ENCODE results near the gene NELL1. TPM values are rescaled to one million over a fixed set of nuclear protein-coding genes. Genes with fewer than 3 reads are reported as not detected.

NELL1 gene
- total RNA-seq, 1 donor from 2014 or later = not detected

DNA sequence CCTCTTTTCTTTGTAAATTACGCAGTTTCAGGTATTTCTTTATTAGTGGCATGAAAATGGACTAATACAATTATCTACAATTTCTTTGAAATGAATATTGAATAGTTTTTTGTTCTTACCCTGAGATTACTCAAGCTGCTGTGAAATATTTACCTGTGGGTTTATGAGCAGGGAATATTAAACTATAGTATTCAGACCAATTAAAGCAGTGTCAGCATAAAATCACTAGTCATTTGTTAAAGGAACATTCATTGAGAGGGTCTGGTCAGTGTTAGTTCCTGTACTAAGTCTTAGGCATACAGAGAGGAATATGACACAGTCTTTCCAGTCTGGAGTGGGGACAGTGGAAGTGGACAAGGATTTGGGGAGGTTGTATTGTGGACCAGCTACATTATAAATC is 877.3 kb downstream of the NELL1 start:
- peaks cover 5% of the 10 kb centered on the region for H3K9me3 Mint-ChIP-seq (ENCODE audit: unreplicated experiment)
- no peaks in the 10 kb centered on the region for H3K36me3 Mint-ChIP-seq (ENCODE audit: unreplicated experiment)
- DNase-seq (ENCODE audit: extremely low spot score, unreplicated experiment) = no peak
- H3K4me1 Mint-ChIP-seq (ENCODE audit: unreplicated experiment) = no peaks in the 10 kb centered on the region
- H3K27ac Mint-ChIP-seq (ENCODE audit: unreplicated experiment) = no peak overlapping the region
- TF ChIP-seq, protein P1, sequence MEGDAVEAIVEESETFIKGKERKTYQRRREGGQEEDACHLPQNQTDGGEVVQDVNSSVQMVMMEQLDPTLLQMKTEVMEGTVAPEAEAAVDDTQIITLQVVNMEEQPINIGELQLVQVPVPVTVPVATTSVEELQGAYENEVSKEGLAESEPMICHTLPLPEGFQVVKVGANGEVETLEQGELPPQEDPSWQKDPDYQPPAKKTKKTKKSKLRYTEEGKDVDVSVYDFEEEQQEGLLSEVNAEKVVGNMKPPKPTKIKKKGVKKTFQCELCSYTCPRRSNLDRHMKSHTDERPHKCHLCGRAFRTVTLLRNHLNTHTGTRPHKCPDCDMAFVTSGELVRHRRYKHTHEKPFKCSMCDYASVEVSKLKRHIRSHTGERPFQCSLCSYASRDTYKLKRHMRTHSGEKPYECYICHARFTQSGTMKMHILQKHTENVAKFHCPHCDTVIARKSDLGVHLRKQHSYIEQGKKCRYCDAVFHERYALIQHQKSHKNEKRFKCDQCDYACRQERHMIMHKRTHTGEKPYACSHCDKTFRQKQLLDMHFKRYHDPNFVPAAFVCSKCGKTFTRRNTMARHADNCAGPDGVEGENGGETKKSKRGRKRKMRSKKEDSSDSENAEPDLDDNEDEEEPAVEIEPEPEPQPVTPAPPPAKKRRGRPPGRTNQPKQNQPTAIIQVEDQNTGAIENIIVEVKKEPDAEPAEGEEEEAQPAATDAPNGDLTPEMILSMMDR (IDR thresholded peaks at IDR 0.05) = no peak
- no peaks in the 10 kb centered on the region for H3K27me3 Mint-ChIP-seq (ENCODE audit: unreplicated experiment)
- H3K4me3 Mint-ChIP-seq (ENCODE audit: unreplicated experiment) = no peak overlapping the region

- H3K9me3 Mint-ChIP-seq (ENCODE audit: unreplicated experiment) = peaks cover 5% of the 10 kb centered on the region
- H3K27me3 Mint-ChIP-seq (ENCODE audit: unreplicated experiment) = no peaks in the 10 kb centered on the region
- no peaks in the 10 kb centered on the region for H3K36me3 Mint-ChIP-seq (ENCODE audit: unreplicated experiment)
- H3K4me1 Mint-ChIP-seq (ENCODE audit: unreplicated experiment) = peaks cover 2% of the 10 kb centered on the region
- H3K4me3 Mint-ChIP-seq (ENCODE audit: unreplicated experiment) = no peak overlapping the region
- DNase-seq (ENCODE audit: extremely low spot score, unreplicated experiment) = no peak
- no peak overlapping the region for H3K27ac Mint-ChIP-seq (ENCODE audit: unreplicated experiment)
- TF ChIP-seq, protein P1 (IDR thresholded peaks at IDR 0.05) = no peak
Measured at GRCh38 chr11:21552911-21553310, 883.5 kb downstream of the NELL1 start.

DNA sequence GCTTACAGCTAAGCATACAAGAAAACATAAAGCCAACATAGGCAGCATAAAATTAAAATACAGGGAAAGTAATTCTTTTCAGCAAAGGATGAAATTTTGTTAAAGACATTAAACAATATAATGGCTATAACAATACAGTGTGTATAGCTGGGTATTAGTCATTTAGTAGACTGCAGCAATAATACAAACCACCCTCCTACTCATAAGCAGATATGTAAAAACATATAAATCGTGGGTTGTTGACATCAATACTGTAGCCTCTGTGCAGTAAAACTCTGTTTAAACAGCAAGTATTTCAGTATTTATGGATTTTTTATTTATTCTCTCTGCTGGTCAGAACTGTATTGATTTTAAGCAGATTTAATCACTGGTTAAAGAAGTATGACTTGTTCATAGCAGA is 884.4 kb downstream of the NELL1 start:
- DNase-seq (ENCODE audit: extremely low spot score, unreplicated experiment) = no peak
- no peak overlapping the region for H3K27ac Mint-ChIP-seq (ENCODE audit: unreplicated experiment)
- no peak overlapping the region for H3K4me3 Mint-ChIP-seq (ENCODE audit: unreplicated experiment)
- H3K36me3 Mint-ChIP-seq (ENCODE audit: unreplicated experiment) = no peaks in the 10 kb centered on the region
- peaks cover 5% of the 10 kb centered on the region for H3K9me3 Mint-ChIP-seq (ENCODE audit: unreplicated experiment)
- H3K27me3 Mint-ChIP-seq (ENCODE audit: unreplicated experiment) = no peaks in the 10 kb centered on the region
- peaks cover 2% of the 10 kb centered on the region for H3K4me1 Mint-ChIP-seq (ENCODE audit: unreplicated experiment)
- TF ChIP-seq, protein P1 (IDR thresholded peaks at IDR 0.05) = no peak

GRCh38 chr11:21554284-21554683 is 884.9 kb downstream of the NELL1 start:
- no peak overlapping the region for H3K4me3 Mint-ChIP-seq (ENCODE audit: unreplicated experiment)
- no peaks in the 10 kb centered on the region for H3K27me3 Mint-ChIP-seq (ENCODE audit: unreplicated experiment)
- TF ChIP-seq, protein P1 (IDR thresholded peaks at IDR 0.05) = no peak
- no peaks in the 10 kb centered on the region for H3K36me3 Mint-ChIP-seq (ENCODE audit: unreplicated experiment)
- H3K9me3 Mint-ChIP-seq (ENCODE audit: unreplicated experiment) = peaks cover 5% of the 10 kb centered on the region
- no peak for DNase-seq (ENCODE audit: extremely low spot score, unreplicated experiment)
- peaks cover 2% of the 10 kb centered on the region for H3K4me1 Mint-ChIP-seq (ENCODE audit: unreplicated experiment)
- no peak overlapping the region for H3K27ac Mint-ChIP-seq (ENCODE audit: unreplicated experiment)

- Mint-ChIP-seq H3K27me3 (ENCODE audit: unreplicated experiment) (no peaks in the 10 kb centered on the region), H3K9me3 (ENCODE audit: unreplicated experiment) (peaks cover 3% of the 10 kb centered on the region), H3K4me3 (ENCODE audit: unreplicated experiment) (no peak overlapping the region), H3K27ac (ENCODE audit: unreplicated experiment) (no peak overlapping the region), H3K36me3 (ENCODE audit: unreplicated experiment) (no peaks in the 10 kb centered on the region), H3K4me1 (ENCODE audit: unreplicated experiment) (peaks cover 4% of the 10 kb centered on the region)
- TF ChIP-seq, protein P1 (IDR thresholded peaks at IDR 0.05) = no peak
- DNase-seq (ENCODE audit: extremely low spot score, unreplicated experiment) = no peak
Measured at GRCh38 chr11:21556926-21557325, 887.5 kb downstream of the NELL1 start.

All from osteocyte (in vitro differentiated cells).